ENCODE results near the gene ZBTB43.
"Not testable (repeated sequence)": the region's sequence is repeated elsewhere in the genome, so short reads cannot be mapped to it uniquely, and the experiment has no call there.

The ZBTB43 gene

DNA sequence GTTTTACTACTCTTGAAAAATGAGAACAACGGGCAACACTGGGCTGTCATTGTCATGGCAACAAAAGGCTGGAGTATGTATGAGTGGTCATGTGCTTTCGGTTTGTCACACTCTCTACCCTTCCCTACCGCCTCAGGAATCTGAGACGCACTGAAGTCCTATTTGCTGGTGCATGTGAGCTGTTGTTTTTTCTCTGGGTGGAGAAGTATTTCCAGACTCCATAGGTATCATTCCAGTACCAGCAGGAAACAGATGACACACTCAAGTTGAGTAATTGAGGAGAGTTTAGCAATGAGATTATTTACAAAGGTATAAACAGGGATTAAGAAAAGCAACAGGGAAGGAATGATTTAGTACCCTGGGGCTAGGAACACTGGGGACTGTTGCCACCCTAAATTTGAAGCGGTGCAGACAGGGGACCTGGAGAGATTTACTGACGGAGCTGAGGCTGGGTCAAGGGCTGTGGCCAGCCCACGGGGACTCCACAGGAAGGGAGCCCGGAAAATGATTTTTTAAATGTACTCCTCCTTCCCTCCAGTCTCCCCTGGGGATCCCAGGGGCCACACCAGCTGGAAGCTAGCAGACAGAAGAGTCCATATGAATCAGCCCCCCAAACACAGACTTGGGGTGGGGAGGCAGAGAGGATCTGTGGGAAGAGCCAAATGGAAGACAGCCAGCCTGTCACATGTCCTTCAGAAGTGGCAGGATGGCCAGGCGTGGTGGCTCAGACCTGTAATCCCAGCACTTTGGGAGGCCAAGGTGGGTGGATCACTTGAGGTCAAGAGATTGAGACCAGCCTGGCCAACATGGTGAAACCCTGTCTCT lies 13.2 kb upstream of the ZBTB43 start:
- no peak for DNase-seq

DNA sequence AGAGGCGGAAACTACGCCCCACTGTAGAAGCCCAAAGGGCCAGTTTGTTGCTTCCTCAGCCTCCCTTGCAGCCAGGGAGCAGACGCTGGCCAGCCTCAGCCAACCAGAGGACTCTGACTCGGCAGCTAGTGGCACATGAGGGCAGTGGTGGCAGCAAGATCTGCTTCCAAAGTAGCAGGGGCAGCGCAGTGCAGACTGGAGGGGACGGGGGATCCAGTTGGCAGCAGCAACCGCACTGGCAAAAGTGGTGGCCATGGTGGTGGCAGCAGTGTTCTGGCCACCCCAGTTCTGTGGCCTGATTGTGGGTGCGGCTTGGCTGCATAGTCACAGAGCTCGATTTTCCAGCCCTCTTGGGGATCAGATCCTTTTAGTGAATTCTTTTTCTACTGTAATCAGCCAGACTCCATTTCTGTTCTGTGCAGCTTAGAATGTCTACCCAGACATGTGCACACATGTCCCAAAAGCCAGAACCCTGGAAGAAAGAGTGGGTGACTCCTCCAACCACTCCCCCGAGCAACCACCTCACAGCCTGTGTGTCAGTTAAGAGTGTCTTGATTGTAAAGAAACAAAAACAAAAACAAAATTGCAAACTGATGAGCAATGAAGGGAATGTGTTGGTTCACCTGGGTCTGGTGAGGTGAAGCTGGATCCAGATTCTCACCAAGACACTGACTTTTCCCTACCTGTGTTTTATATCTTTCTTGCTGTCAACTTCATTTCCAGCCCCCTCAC lies 11.0 kb upstream of the ZBTB43 start:
- no peak for DNase-seq

DNA sequence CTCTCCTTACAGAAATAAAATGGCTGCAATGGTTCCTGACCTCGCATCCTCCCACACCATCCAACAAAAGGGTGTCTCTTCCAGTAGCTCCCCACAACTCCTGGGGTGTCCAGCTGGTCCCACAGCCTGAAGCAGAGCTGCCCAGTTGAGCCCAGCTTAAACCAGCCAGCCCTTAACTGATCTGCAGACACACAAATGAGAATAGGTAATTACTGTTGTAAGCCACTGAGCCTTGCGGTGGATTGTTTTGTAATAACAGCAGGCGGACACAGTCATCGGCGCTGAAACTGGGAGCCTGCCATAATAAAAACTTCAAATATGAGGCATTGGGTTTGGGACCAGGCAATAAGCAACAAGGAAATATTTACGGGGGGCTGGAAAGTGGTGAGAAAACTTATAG lies 10.4 kb upstream of the ZBTB43 start:
- DNase-seq = no peak

DNA sequence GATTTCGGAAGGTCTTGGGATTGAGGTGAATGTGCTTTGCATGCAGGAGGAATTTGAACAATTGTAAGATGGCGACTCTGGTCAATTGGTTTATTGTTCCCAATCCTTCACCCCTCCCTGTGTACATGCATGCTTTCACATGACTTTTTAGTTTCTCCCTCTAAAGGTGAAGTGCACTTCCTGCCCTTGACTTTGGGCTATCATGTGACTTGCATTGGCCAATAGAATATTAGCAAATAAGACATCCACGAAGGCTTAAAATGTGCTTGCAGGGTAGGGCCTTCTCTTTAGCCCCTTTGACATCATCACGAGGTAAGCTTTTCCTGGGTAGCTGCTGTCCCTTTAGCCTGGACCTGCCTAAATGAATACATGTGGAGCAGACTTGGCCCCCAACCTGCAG lies 8.1 kb upstream of the ZBTB43 start:
- DNase-seq = no peak

GRCh38 chr9:126797903-126798302 lies 6.9 kb upstream of the ZBTB43 start:
- DNase-seq = no peak

DNA sequence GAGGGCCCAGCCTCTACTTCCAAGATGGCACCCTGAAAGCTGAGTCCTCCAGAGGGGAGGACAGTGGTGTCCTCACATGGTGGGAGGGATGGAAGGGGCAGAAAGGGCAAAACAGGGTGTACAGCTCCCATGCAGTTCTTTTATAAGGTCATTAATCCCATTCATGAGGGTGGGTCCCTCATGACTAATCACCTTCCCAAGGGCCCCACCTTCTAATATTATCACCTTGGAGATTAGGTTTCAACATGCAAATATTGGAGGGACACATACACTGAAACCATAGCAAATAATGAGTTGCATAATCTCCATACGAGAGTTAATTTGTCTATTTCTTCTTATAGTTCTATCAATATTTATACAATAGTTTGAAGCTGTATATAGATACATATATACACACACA lies 5.8 kb upstream of the ZBTB43 start:
- DNase-seq = no peak

GRCh38 chr9:126802318-126803059 lies 2.4 kb upstream of the ZBTB43 start:
- no peak for DNase-seq

- DNase-seq = no peak
Observed at GRCh38 chr9:126804198-126804695, 593 bp upstream of the ZBTB43 start.

- peak; percentile 32 for DNase-seq
Observed at GRCh38 chr9:126805554-126806262, 868 bp downstream of the ZBTB43 start.

DNA sequence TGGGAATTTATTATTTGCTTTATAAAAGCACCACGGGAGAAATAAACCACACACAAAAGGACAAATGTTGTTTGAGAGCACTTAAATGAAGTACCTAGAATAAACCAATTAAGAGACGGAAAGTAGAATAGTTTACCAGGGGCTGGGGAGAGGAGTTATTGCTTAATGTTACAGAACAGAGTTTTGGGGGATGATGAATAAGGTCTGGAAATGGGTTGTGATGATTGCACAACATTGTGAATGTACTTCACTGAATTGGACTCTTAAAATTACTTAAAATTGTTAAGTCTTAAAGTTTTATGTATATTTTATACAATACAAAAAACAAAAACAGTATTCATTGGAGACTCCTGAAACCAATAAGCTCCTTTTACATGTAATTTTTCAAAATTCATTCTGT lies 1.5 kb downstream of the ZBTB43 start:
- no peak for DNase-seq

DNA sequence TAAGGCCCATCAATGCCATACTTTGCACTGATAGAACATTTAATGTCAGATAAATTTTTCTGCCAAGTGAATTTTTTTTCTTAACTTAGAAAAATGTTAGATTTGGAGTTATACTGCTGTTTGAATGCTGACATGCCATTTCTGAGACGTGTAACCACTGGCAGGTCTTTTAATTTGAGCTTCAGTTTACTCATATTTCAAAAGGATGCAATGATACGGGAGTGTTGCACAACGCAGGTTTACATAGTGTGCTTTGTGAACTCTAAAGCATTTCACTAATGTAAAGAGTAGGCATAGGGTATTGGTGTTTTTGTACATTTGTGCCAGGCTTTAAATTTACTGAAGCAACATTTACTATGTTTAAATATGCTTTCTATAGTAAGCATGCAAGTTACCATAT lies 4.2 kb downstream of the ZBTB43 start:
- DNase-seq = no peak

- not testable (repeated sequence) for DNase-seq
Observed at GRCh38 chr9:126810221-126810620, 5.4 kb downstream of the ZBTB43 start.

DNA sequence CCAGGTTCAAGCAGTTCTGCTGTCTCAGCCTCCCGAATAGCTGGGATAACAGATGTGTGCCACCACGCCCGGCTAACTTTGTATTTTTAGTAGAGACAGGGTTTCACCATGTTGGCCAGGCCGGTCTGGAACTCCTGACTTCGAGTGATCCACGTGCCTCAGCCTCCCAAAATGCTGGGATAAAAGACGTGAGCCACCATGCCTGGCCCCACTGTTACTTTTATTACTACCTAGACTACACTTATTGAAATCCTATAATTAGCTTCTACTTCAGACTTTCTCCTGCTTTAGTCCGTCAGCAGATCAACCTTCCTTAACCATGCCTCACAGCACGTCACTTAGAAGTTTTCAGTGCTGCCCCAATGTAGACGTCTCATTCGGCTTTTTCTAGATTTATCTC lies 8.2 kb downstream of the ZBTB43 start:
- DNase-seq = no peak

- DNase-seq = no peak
Observed at GRCh38 chr9:126814091-126814490, 9.3 kb downstream of the ZBTB43 start.

GRCh38 chr9:126817615-126818014 lies 12.8 kb downstream of the ZBTB43 start:
- DNase-seq = not testable (repeated sequence)

- DNase-seq = no peak
Observed at GRCh38 chr9:126818482-126818881, 13.6 kb downstream of the ZBTB43 start.

DNA sequence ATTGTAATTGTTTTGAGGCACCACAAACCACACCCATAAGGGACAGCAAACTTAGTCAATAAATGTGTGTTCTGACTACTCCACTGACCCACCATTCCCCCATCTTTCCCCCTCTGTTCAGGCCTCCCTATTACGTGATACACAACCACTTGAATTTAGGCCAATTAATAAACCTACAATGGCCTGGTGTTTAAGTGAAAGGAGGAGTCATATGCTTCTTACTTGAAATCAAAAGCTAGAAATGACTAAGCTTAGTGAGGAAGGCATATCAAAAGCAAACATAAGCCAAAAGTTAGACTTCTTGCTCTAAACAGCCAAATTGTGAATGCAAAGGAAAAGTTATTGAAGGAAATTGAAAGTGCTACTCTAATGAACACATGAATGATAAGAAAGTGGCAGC lies 14.6 kb downstream of the ZBTB43 start:
- no peak for DNase-seq

GRCh38 chr9:126822278-126822677 lies 17.4 kb downstream of the ZBTB43 start:
- no peak for DNase-seq

DNA sequence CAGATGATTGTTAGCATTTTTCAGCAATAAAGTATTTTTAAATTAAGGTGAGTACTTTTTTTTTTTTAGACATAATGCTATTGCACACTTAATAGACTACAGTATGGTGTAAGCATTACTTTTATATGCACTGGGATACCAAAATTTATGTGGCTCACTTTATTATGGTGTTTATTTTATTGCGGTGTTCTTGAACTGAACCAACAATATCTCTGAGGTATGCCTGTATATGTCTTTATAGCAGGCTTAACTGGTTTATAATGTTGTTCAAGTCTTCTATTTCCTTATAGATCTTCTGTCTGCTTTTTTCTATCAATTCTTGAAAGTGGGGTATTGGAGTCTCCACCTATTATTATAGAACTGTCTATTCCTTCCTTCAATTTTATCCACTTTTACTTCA lies 18.0 kb downstream of the ZBTB43 start:
- DNase-seq = no peak

GRCh38 chr9:126824052-126824451 lies 19.2 kb downstream of the ZBTB43 start:
- DNase-seq = not testable (repeated sequence)

GRCh38 chr9:126827227-126827626 lies 22.4 kb downstream of the ZBTB43 start:
- no peak for DNase-seq

- no peak for DNase-seq
Observed at GRCh38 chr9:126829035-126829434, 24.2 kb downstream of the ZBTB43 start.

GRCh38 chr9:126830827-126831226 lies 26.0 kb downstream of the ZBTB43 start:
- no peak for DNase-seq

All from GDM1 (cell line).